ENCODE data around the gene CSH1. TPM values are rescaled to one million over a fixed set of nuclear protein-coding genes. Genes with fewer than 3 reads are reported as not detected.
"Not testable (repeated sequence)": the region's sequence is repeated elsewhere in the genome, so short reads cannot be mapped to it uniquely, and the experiment has no call there.

The CSH1 gene
- total RNA-seq, 1 experiment from 2014 or later: not detected

GRCh38 chr17:63903787-63904201 is 7.4 kb upstream of the CSH1 start:
- BruUV-seq (replicated peaks); H3K4me3 Mint-ChIP-seq (ENCODE audit: low read depth, unreplicated experiment); H3K9me3 Mint-ChIP-seq (ENCODE audit: low read depth, unreplicated experiment); intact Hi-C loops (cut with micrococcal nuclease; ENCODE audit: unreplicated experiment); H3K27ac Mint-ChIP-seq (ENCODE audit: unreplicated experiment); H3K4me1 Mint-ChIP-seq (ENCODE audit: low read depth, unreplicated experiment); H3K36me3 Mint-ChIP-seq (ENCODE audit: insufficient read depth, unreplicated experiment): not testable (repeated sequence)
- H3K27me3 Mint-ChIP-seq (ENCODE audit: unreplicated experiment): peaks cover 52% of the 10 kb centered on the region
- CTCF ChIA-PET: interaction anchor here (1.1 kb wide), 1 partner anchor 153 kb away, joined by 3 read pairs; no protein-coding TSS in a partner anchor
- TF ChIP-seq CTCF (IDR thresholded peaks at IDR 0.05; ENCODE audit: unreplicated experiment): peak; percentile 13
- peak; percentile 26 for DNase-seq

- H3K27ac Mint-ChIP-seq (ENCODE audit: unreplicated experiment); DNase-seq; BruUV-seq (replicated peaks); H3K9me3 Mint-ChIP-seq (ENCODE audit: low read depth, unreplicated experiment); H3K4me1 Mint-ChIP-seq (ENCODE audit: low read depth, unreplicated experiment); intact Hi-C loops (cut with micrococcal nuclease; ENCODE audit: unreplicated experiment); H3K36me3 Mint-ChIP-seq (ENCODE audit: insufficient read depth, unreplicated experiment); H3K4me3 Mint-ChIP-seq (ENCODE audit: low read depth, unreplicated experiment): not testable (repeated sequence)
- CTCF ChIA-PET: interaction anchor here (0.7 to 1.0 kb wide), 3 partner anchors 36 to 124 kb away, joined by 3 read pairs; no protein-coding TSS in a partner anchor
- peaks cover 41% of the 10 kb centered on the region for H3K27me3 Mint-ChIP-seq (ENCODE audit: unreplicated experiment)
Measured at GRCh38 chr17:63901971-63902370, 5.6 kb upstream of the CSH1 start.

- H3K4me1 Mint-ChIP-seq (ENCODE audit: low read depth, unreplicated experiment); H3K4me3 Mint-ChIP-seq (ENCODE audit: low read depth, unreplicated experiment); BruUV-seq (replicated peaks); H3K27ac Mint-ChIP-seq (ENCODE audit: unreplicated experiment); H3K9me3 Mint-ChIP-seq (ENCODE audit: low read depth, unreplicated experiment); H3K36me3 Mint-ChIP-seq (ENCODE audit: insufficient read depth, unreplicated experiment); intact Hi-C loops (cut with micrococcal nuclease; ENCODE audit: unreplicated experiment); CTCF ChIA-PET: not testable (repeated sequence)
- peak; percentile 28 for DNase-seq
- H3K27me3 Mint-ChIP-seq (ENCODE audit: unreplicated experiment): peaks cover 28% of the 10 kb centered on the region
Measured at GRCh38 chr17:63898899-63899798, 2.8 kb upstream of the CSH1 start.

- H3K27ac Mint-ChIP-seq (ENCODE audit: unreplicated experiment); intact Hi-C loops (cut with micrococcal nuclease; ENCODE audit: unreplicated experiment); H3K4me1 Mint-ChIP-seq (ENCODE audit: low read depth, unreplicated experiment); H3K4me3 Mint-ChIP-seq (ENCODE audit: low read depth, unreplicated experiment); H3K9me3 Mint-ChIP-seq (ENCODE audit: low read depth, unreplicated experiment); BruUV-seq (replicated peaks); CTCF ChIA-PET; DNase-seq; H3K36me3 Mint-ChIP-seq (ENCODE audit: insufficient read depth, unreplicated experiment): not testable (repeated sequence)
- peaks cover 22% of the 10 kb centered on the region for H3K27me3 Mint-ChIP-seq (ENCODE audit: unreplicated experiment)
Measured at GRCh38 chr17:63894821-63895220, 1.6 kb downstream of the CSH1 start.

GRCh38 chr17:63894021-63894420 is 2.4 kb downstream of the CSH1 start:
- H3K36me3 Mint-ChIP-seq (ENCODE audit: insufficient read depth, unreplicated experiment); CTCF ChIA-PET; H3K4me1 Mint-ChIP-seq (ENCODE audit: low read depth, unreplicated experiment); DNase-seq; H3K27ac Mint-ChIP-seq (ENCODE audit: unreplicated experiment); H3K4me3 Mint-ChIP-seq (ENCODE audit: low read depth, unreplicated experiment); intact Hi-C loops (cut with micrococcal nuclease; ENCODE audit: unreplicated experiment); BruUV-seq (replicated peaks); H3K9me3 Mint-ChIP-seq (ENCODE audit: low read depth, unreplicated experiment): not testable (repeated sequence)
- peaks cover 22% of the 10 kb centered on the region for H3K27me3 Mint-ChIP-seq (ENCODE audit: unreplicated experiment)

- H3K27me3 Mint-ChIP-seq (ENCODE audit: unreplicated experiment): peaks cover 24% of the 10 kb centered on the region
- BruUV-seq (replicated peaks); H3K4me3 Mint-ChIP-seq (ENCODE audit: low read depth, unreplicated experiment); H3K9me3 Mint-ChIP-seq (ENCODE audit: low read depth, unreplicated experiment); intact Hi-C loops (cut with micrococcal nuclease; ENCODE audit: unreplicated experiment); DNase-seq; H3K36me3 Mint-ChIP-seq (ENCODE audit: insufficient read depth, unreplicated experiment); H3K27ac Mint-ChIP-seq (ENCODE audit: unreplicated experiment); H3K4me1 Mint-ChIP-seq (ENCODE audit: low read depth, unreplicated experiment): not testable (repeated sequence)
- CTCF ChIA-PET: interaction anchor here (0.6 kb wide), 1 partner anchor 245 kb away, joined by 3 read pairs; no protein-coding TSS in a partner anchor
Measured at GRCh38 chr17:63892316-63893037, 3.9 kb downstream of the CSH1 start.

- CTCF ChIA-PET: interaction anchor here (0.6 to 0.8 kb wide), 4 partner anchors 23 to 430 kb away, joined by 3 to 4 read pairs (median 3); no protein-coding TSS in a partner anchor
- H3K27ac Mint-ChIP-seq (ENCODE audit: unreplicated experiment); BruUV-seq (replicated peaks); intact Hi-C loops (cut with micrococcal nuclease; ENCODE audit: unreplicated experiment); H3K4me3 Mint-ChIP-seq (ENCODE audit: low read depth, unreplicated experiment); H3K9me3 Mint-ChIP-seq (ENCODE audit: low read depth, unreplicated experiment); H3K4me1 Mint-ChIP-seq (ENCODE audit: low read depth, unreplicated experiment); H3K36me3 Mint-ChIP-seq (ENCODE audit: insufficient read depth, unreplicated experiment); DNase-seq: not testable (repeated sequence)
- peaks cover 30% of the 10 kb centered on the region for H3K27me3 Mint-ChIP-seq (ENCODE audit: unreplicated experiment)
Measured at GRCh38 chr17:63889026-63889848, 7.1 kb downstream of the CSH1 start.

GRCh38 chr17:63885119-63885518 is 11.3 kb downstream of the CSH1 start:
- H3K27ac Mint-ChIP-seq (ENCODE audit: unreplicated experiment); H3K4me3 Mint-ChIP-seq (ENCODE audit: low read depth, unreplicated experiment); intact Hi-C loops (cut with micrococcal nuclease; ENCODE audit: unreplicated experiment); DNase-seq; H3K36me3 Mint-ChIP-seq (ENCODE audit: insufficient read depth, unreplicated experiment); BruUV-seq (replicated peaks); H3K4me1 Mint-ChIP-seq (ENCODE audit: low read depth, unreplicated experiment); H3K9me3 Mint-ChIP-seq (ENCODE audit: low read depth, unreplicated experiment); CTCF ChIA-PET: not testable (repeated sequence)
- H3K27me3 Mint-ChIP-seq (ENCODE audit: unreplicated experiment): peaks cover 27% of the 10 kb centered on the region

Data from Calu3 (cell line).